GM23248 (cell line): ENCODE measurements around the gene ZNF526. TPM values are rescaled to one million over a fixed set of nuclear protein-coding genes. Genes with fewer than 3 reads are reported as not detected.

Experiments used
- DNase-seq: peaks from one replicate; pipeline ENCODE4 v3.0.0-alpha.2; 2015
- H2AFZ ChIP-seq: fragments of 200-600 bp; sonication (generic); 2 replicates; pipeline ENCODE4 v1.6.1; 2016; ENCODE audit warnings: antibody characterized with exemption
- H3F3A ChIP-seq: fragments of 200-600 bp; sonication (generic); 2 replicates; pipeline ENCODE4 v1.6.1; 2016; ENCODE audit warnings: mild to moderate bottlenecking, antibody characterized with exemption, mixed run types; ENCODE audit not compliant: insufficient read depth
- H3K27ac ChIP-seq: fragments of 200-600 bp; sonication (generic); 2 replicates; pipeline ENCODE4 v1.5.1; 2016; ENCODE audit warnings: mild to moderate bottlenecking
- H3K27me3 ChIP-seq: fragments of 200-600 bp; sonication (generic); replicated peaks from 2 replicates; pipeline ENCODE4 v1.6.1; 2016; ENCODE audit warnings: mild to moderate bottlenecking; ENCODE audit not compliant: insufficient read depth
- H3K36me3 ChIP-seq: fragments of 200-600 bp; sonication (generic); 2 replicates; pipeline ENCODE4 v1.6.1; 2016; ENCODE audit warnings: low read depth, mild to moderate bottlenecking
- H3K4me1 ChIP-seq: fragments of 200-600 bp; sonication (generic); 2 replicates; pipeline ENCODE4 v1.6.1; 2016; ENCODE audit warnings: mild to moderate bottlenecking; ENCODE audit not compliant: insufficient read depth
- H3K4me2 ChIP-seq: fragments of 200-600 bp; sonication (generic); one replicate; pipeline ENCODE4 v1.6.1; 2016; ENCODE audit warnings: mild to moderate bottlenecking; ENCODE audit not compliant: unreplicated experiment
- H3K4me3 ChIP-seq: fragments of 200-600 bp; sonication (generic); 2 replicates; pipeline ENCODE4 v1.5.1; 2016; ENCODE audit warnings: mild to moderate bottlenecking
- H3K79me2 ChIP-seq: fragments of 200-600 bp; sonication (generic); 2 replicates; pipeline ENCODE4 v1.6.1; 2016; ENCODE audit warnings: mild to moderate bottlenecking; ENCODE audit not compliant: insufficient read depth
- H3K9ac ChIP-seq: fragments of 200-600 bp; sonication (generic); 2 replicates; pipeline ENCODE4 v1.6.1; 2016; ENCODE audit warnings: mild to moderate bottlenecking
- H3K9me2 ChIP-seq: fragments of 200-600 bp; sonication (generic); 2 replicates; pipeline ENCODE4 v1.6.1; 2016; ENCODE audit warnings: mixed run types, mild to moderate bottlenecking, moderate library complexity; ENCODE audit not compliant: insufficient read depth
- H3K9me3 ChIP-seq: fragments of 200-600 bp; sonication (generic); one replicate; pipeline ENCODE4 v1.6.1; 2017; ENCODE audit warnings: low read depth
- H4K20me1 ChIP-seq: fragments of 200-600 bp; sonication (generic); 2 replicates; pipeline ENCODE4 v1.6.0; 2016; ENCODE audit not compliant: insufficient read depth
- EZH2 ChIP-seq: fragments of 200-600 bp; sonication (generic); IDR thresholded peaks from 2 replicates; pipeline ENCODE4 v1.6.1; 2018; ENCODE audit warnings: antibody characterized with exemption, mild to moderate bottlenecking; ENCODE audit not compliant: insufficient read depth, poor library complexity, severe bottlenecking
- EZH2phosphoT487 ChIP-seq: fragments of 200-600 bp; sonication (generic); IDR thresholded peaks from 2 replicates; pipeline ENCODE4 v1.6.1; 2018; ENCODE audit warnings: antibody characterized with exemption, moderate library complexity, mild to moderate bottlenecking, low read depth; ENCODE audit not compliant: insufficient read depth
- WGBS, 2 experiments: methylation state at CpG; one replicate each; pipeline ENCODE4 v1.1.6; 2015 to 2017; ENCODE audit warnings: low lambda C conversion rate in 2 of 2, low coverage in 1 of 2; ENCODE audit errors: missing lambda C conversion rate in 2 of 2; 5-methylcytosine and 5-hydroxymethylcytosine counted together
- in situ Hi-C: fragments of 300-500 bp; cut with MboI; formaldehyde crosslinking; loops from 2 replicates; pipeline ENCODE4 v1.15.0; 2020
- polyA plus RNA-seq: library from polyadenylated mRNA; unstranded; fragments of >200 nt; fragmentation: Nextera tagmentation; extraction: Ambion mirVana; gene quantifications from 2 replicates; pipeline ENCODE4 v1.2.1, GENCODE V29; 2016
- total RNA-seq: library from RNA; depleted of rRNA; stranded (reverse); fragments of >200 nt; shearing (Covaris generic); gene quantifications from 2 replicates; pipeline ENCODE4 v1.2.3, GENCODE V29; 2014

ZNF526 gene
- total and polyA plus RNA-seq, 2 experiments from 2014 or later: 7.8 to 10.2 TPM

- TF ChIP-seq EZH2 (no peak), EZH2phosphoT487 (no peak)
- Histone ChIP-seq H3F3A (peaks cover 28% of the 10 kb centered on the region), H3K27me3 (0 out of 2 replicates have a peak, but pooled peaks cover 3% of the 10 kb centered on the region), H3K4me3 (no peak overlapping the region), H2AFZ (peak overlapping the region; percentile 43; the same call in 1 of the 2 replicates), H3K27ac (peak overlapping the region; percentile 45; the same call in 1 of the 2 replicates), H3K79me2 (no peaks in the 10 kb centered on the region), H3K9me3 (no peaks in the 10 kb centered on the region), H4K20me1 (no peaks in the 10 kb centered on the region), H3K9ac (no peak overlapping the region), H3K4me2 (peak overlapping the region; percentile 39), H3K36me3 (no peaks in the 10 kb centered on the region), H3K9me2 (no peaks in the 10 kb centered on the region), H3K4me1 (peaks cover 16% of the 10 kb centered on the region)
- peak; percentile 25 for DNase-seq
- in situ Hi-C loops: no loop called here
Observed at GRCh38 chr19:42185277-42185676, 34.8 kb upstream of the ZNF526 start.

GRCh38 chr19:42188665-42189064 is 31.4 kb upstream of the ZNF526 start:
- peaks cover 28% of the 10 kb centered on the region for H3K4me1 ChIP-seq
- H2AFZ ChIP-seq: no peak overlapping the region
- H3K79me2 ChIP-seq: no peaks in the 10 kb centered on the region
- no peak overlapping the region for H3K4me2 ChIP-seq
- 56 to 57% methylated on average over 1 of the region's 1 CpG for WGBS, 2 experiments
- no peak for DNase-seq
- H4K20me1 ChIP-seq: no peaks in the 10 kb centered on the region
- H3K4me3 ChIP-seq: no peak overlapping the region
- no peak overlapping the region for H3K9ac ChIP-seq
- H3F3A ChIP-seq: peaks cover 20% of the 10 kb centered on the region
- H3K9me3 ChIP-seq: no peaks in the 10 kb centered on the region
- no peak overlapping the region for H3K27ac ChIP-seq
- no peak for TF ChIP-seq EZH2phosphoT487
- no peaks in the 10 kb centered on the region for H3K36me3 ChIP-seq
- in situ Hi-C loops: no loop called here
- no peaks in the 10 kb centered on the region for H3K9me2 ChIP-seq
- H3K27me3 ChIP-seq: no peaks in the 10 kb centered on the region

GRCh38 chr19:42189133-42189532 is 31.0 kb upstream of the ZNF526 start:
- in situ Hi-C loops: no loop called here

GRCh38 chr19:42191330-42191729 is 28.8 kb upstream of the ZNF526 start:
- Histone ChIP-seq H3K27me3 (no peaks in the 10 kb centered on the region), H3F3A (no peaks in the 10 kb centered on the region), H3K9me2 (no peaks in the 10 kb centered on the region), H3K9ac (no peak overlapping the region), H3K9me3 (no peaks in the 10 kb centered on the region), H3K4me2 (no peak overlapping the region), H3K27ac (no peak overlapping the region), H3K4me3 (no peak overlapping the region), H3K79me2 (no peaks in the 10 kb centered on the region), H2AFZ (no peak overlapping the region), H3K36me3 (no peaks in the 10 kb centered on the region), H4K20me1 (no peaks in the 10 kb centered on the region), H3K4me1 (peaks cover 12% of the 10 kb centered on the region)
- WGBS, 2 experiments: 100% methylated on average over 1 of the region's 1 CpG
- TF ChIP-seq EZH2phosphoT487 (no peak), EZH2 (no peak)
- in situ Hi-C loops: no loop called here
- DNase-seq: no peak

More at GRCh38 chr19:42189133-42189532, 31.0 kb upstream of the ZNF526 start:
- H3F3A ChIP-seq: peaks cover 16% of the 10 kb centered on the region
- H3K9me3 ChIP-seq: no peaks in the 10 kb centered on the region
- WGBS, 2 experiments: 80 to 84% methylated on average over 3 of the region's 3 CpGs
- TF ChIP-seq EZH2 (no peak), EZH2phosphoT487 (no peak)
- no peaks in the 10 kb centered on the region for H3K36me3 ChIP-seq
- DNase-seq: no peak
- H3K9me2 ChIP-seq: no peaks in the 10 kb centered on the region
- no peak overlapping the region for H3K4me3 ChIP-seq
- H3K9ac ChIP-seq: no peak overlapping the region
- no peak overlapping the region for H3K4me2 ChIP-seq
- H2AFZ ChIP-seq: no peak overlapping the region
- H3K79me2 ChIP-seq: no peaks in the 10 kb centered on the region
- H3K27ac ChIP-seq: no peak overlapping the region
- H3K4me1 ChIP-seq: peaks cover 25% of the 10 kb centered on the region
- H4K20me1 ChIP-seq: no peaks in the 10 kb centered on the region
- H3K27me3 ChIP-seq: no peaks in the 10 kb centered on the region

GRCh38 chr19:42191855-42192254 is 28.3 kb upstream of the ZNF526 start:
- in situ Hi-C loops: no loop called here
- TF ChIP-seq EZH2 (no peak), EZH2phosphoT487 (no peak)
- no peak overlapping the region for H3K4me2 ChIP-seq

More at GRCh38 chr19:42191855-42192254, 28.3 kb upstream of the ZNF526 start:
- Histone ChIP-seq H3K9me2 (no peaks in the 10 kb centered on the region), H3K27ac (no peak overlapping the region), H3K79me2 (no peaks in the 10 kb centered on the region), H3K36me3 (no peaks in the 10 kb centered on the region), H3K27me3 (no peaks in the 10 kb centered on the region), H4K20me1 (no peaks in the 10 kb centered on the region), H3K4me1 (peaks cover 12% of the 10 kb centered on the region), H2AFZ (no peak overlapping the region), H3F3A (no peaks in the 10 kb centered on the region), H3K9ac (no peak overlapping the region), H3K4me3 (no peak overlapping the region), H3K9me3 (no peaks in the 10 kb centered on the region)
- DNase-seq: peak; percentile 85
- WGBS, 2 experiments: 44 to 52% methylated on average over 3 of the region's 3 CpGs
